LHCN-M2 (cell line): ENCODE data around the gene ACBD4. TPM values are rescaled to one million over a fixed set of nuclear protein-coding genes. Genes with fewer than 3 reads are reported as not detected.
"Not testable (repeated sequence)": the region's sequence is repeated elsewhere in the genome, so short reads cannot be mapped to it uniquely, and the experiment has no call there.

Experiments
- DNase-seq: peaks from one replicate; pipeline ENCODE4 v3.0.0-alpha.2; 2012; ENCODE audit warnings: low read depth
- total RNA-seq: library from RNA; depleted of rRNA; stranded (reverse); fragments of >200 nt; gene quantifications from 2 replicates; pipeline ENCODE4 v1.2.3, GENCODE V29; 2014

ACBD4 gene
- total RNA-seq, 1 experiment from 2014 or later, result 4.4 TPM

- no peak for DNase-seq
These were observed 15.5 kb upstream of the ACBD4 start for GRCh38 chr17:45119964-45120363.

- no peak for DNase-seq
These were observed 14.9 kb upstream of the ACBD4 start for GRCh38 chr17:45120558-45120957.

- no peak for DNase-seq
These were observed 14.4 kb upstream of the ACBD4 start for GRCh38 chr17:45121055-45121454.

GRCh38 chr17:45123076-45123770 is 12.3 kb upstream of the ACBD4 start:
- DNase-seq, result no peak

GRCh38 chr17:45123930-45124796 is 11.3 kb upstream of the ACBD4 start:
- DNase-seq, result peak; percentile 90

GRCh38 chr17:45124797-45125122 is 10.7 kb upstream of the ACBD4 start:
- DNase-seq, result not testable (repeated sequence)

- no peak for DNase-seq
These were observed 10.0 kb upstream of the ACBD4 start for GRCh38 chr17:45125509-45125908.

GRCh38 chr17:45127207-45127547 is 8.3 kb upstream of the ACBD4 start:
- DNase-seq, result no peak

- DNase-seq, result peak; percentile 41
These were observed 7.8 kb upstream of the ACBD4 start for GRCh38 chr17:45127548-45128300.

- no peak for DNase-seq
These were observed 7.2 kb upstream of the ACBD4 start for GRCh38 chr17:45128331-45128730.

GRCh38 chr17:45128989-45129388 is 6.5 kb upstream of the ACBD4 start:
- no peak for DNase-seq

- no peak for DNase-seq
These were observed 6.0 kb upstream of the ACBD4 start for GRCh38 chr17:45129426-45129939.

- no peak for DNase-seq
These were observed 5.4 kb upstream of the ACBD4 start for GRCh38 chr17:45129940-45130680.

GRCh38 chr17:45130681-45131615 is 4.5 kb upstream of the ACBD4 start:
- no peak for DNase-seq

GRCh38 chr17:45131616-45132319 is 3.7 kb upstream of the ACBD4 start:
- peak; percentile 31 for DNase-seq

GRCh38 chr17:45132320-45132571 is 3.2 kb upstream of the ACBD4 start, which contains the start of gene PLCD3:
Gene PLCD3, minus strand, starts transcription at chr17:45132515. Its CDS starts 105 bp downstream, at chr17:45132410.
- no peak for DNase-seq

GRCh38 chr17:45132572-45133463 is 2.7 kb upstream of the ACBD4 start:
- peak; percentile 71 for DNase-seq

GRCh38 chr17:45135978-45136791 is 698 bp downstream of the ACBD4 start:
- DNase-seq, result no peak
